B cell (primary cell): Measurements from ENCODE around the gene HSD17B1.

ENCODE experiments used
- EZH2 ChIP-seq: IDR thresholded peaks from 2 replicates; pipeline ENCODE4 v1.6.1; 2012; ENCODE audit warnings: borderline replicate concordance, low read depth, mild to moderate bottlenecking, moderate library complexity, low read length; ENCODE audit not compliant: insufficient read depth, poor library complexity, severe bottlenecking
- TF ChIP-seq, protein P1 (sequence below): fragments of 200-600 bp; IDR thresholded peaks from one replicate; pipeline ENCODE4 v1.8.0; 2022; ENCODE audit warnings: antibody characterized with exemption, mild to moderate bottlenecking

GRCh38 chr17:42554250-42555121 lies 1.8 kb downstream of the HSD17B1 start:
- TF ChIP-seq, protein P1, sequence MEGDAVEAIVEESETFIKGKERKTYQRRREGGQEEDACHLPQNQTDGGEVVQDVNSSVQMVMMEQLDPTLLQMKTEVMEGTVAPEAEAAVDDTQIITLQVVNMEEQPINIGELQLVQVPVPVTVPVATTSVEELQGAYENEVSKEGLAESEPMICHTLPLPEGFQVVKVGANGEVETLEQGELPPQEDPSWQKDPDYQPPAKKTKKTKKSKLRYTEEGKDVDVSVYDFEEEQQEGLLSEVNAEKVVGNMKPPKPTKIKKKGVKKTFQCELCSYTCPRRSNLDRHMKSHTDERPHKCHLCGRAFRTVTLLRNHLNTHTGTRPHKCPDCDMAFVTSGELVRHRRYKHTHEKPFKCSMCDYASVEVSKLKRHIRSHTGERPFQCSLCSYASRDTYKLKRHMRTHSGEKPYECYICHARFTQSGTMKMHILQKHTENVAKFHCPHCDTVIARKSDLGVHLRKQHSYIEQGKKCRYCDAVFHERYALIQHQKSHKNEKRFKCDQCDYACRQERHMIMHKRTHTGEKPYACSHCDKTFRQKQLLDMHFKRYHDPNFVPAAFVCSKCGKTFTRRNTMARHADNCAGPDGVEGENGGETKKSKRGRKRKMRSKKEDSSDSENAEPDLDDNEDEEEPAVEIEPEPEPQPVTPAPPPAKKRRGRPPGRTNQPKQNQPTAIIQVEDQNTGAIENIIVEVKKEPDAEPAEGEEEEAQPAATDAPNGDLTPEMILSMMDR = no peak
- no peak for TF ChIP-seq EZH2
